Measurements from ENCODE around the gene UBE2Z.

Gene UBE2Z

GRCh38 chr17:48878920-48879898 is 29.0 kb upstream of the UBE2Z start:
- no peaks in the 10 kb centered on the region for H3K27me3 ChIP-seq (ENCODE audit: insufficient read depth, poor library complexity, severe bottlenecking)
- peak in 1 of 2 experiments; percentile 66 for DNase-seq (ENCODE audit: low read depth in 1 of 2, low spot score in 1 of 2)
- H3K27ac ChIP-seq (replicated peaks) = no peak overlapping the region
- TF ChIP-seq POLR2AphosphoS5 (IDR thresholded peaks at IDR 0.05; ENCODE audit: low read depth) (no peak), CTCF (IDR thresholded peaks at IDR 0.05; ENCODE audit: insufficient read depth, low read length) (peak; percentile 99), REST (IDR thresholded peaks at IDR 0.05; ENCODE audit: insufficient replicate concordance, low read depth) (peak; percentile 66), SPI1 (IDR thresholded peaks at IDR 0.05; ENCODE audit: borderline replicate concordance, low read depth) (no peak), GABPA (IDR thresholded peaks at IDR 0.05; ENCODE audit: low read depth) (no peak)
- no peak overlapping the region for H3K4me3 ChIP-seq (replicated peaks; ENCODE audit: insufficient read depth, low read length)

- DNase-seq (ENCODE audit: low read depth in 1 of 2, low spot score in 1 of 2) = no peak
- H3K27ac ChIP-seq (replicated peaks) = no peak overlapping the region
Observed at GRCh38 chr17:48882272-48882671, 25.9 kb upstream of the UBE2Z start.

GRCh38 chr17:48883171-48883570 is 25.0 kb upstream of the UBE2Z start:
- H3K27ac ChIP-seq (replicated peaks) = no peak overlapping the region
- TF ChIP-seq SPI1 (IDR thresholded peaks at IDR 0.05; ENCODE audit: borderline replicate concordance, low read depth) (no peak), GABPA (IDR thresholded peaks at IDR 0.05; ENCODE audit: low read depth) (no peak), CTCF (IDR thresholded peaks at IDR 0.05; ENCODE audit: insufficient read depth, low read length) (no peak), POLR2AphosphoS5 (IDR thresholded peaks at IDR 0.05; ENCODE audit: low read depth) (no peak), REST (IDR thresholded peaks at IDR 0.05; ENCODE audit: insufficient replicate concordance, low read depth) (no peak)
- no peak overlapping the region for H3K4me3 ChIP-seq (replicated peaks; ENCODE audit: insufficient read depth, low read length)
- DNase-seq (ENCODE audit: low read depth in 1 of 2, low spot score in 1 of 2) = no peak
- H3K27me3 ChIP-seq (ENCODE audit: insufficient read depth, poor library complexity, severe bottlenecking) = no peaks in the 10 kb centered on the region

More at GRCh38 chr17:48882272-48882671, 25.9 kb upstream of the UBE2Z start:
- no peak for TF ChIP-seq POLR2AphosphoS5 (IDR thresholded peaks at IDR 0.05; ENCODE audit: low read depth)
- Histone ChIP-seq H3K4me3 (replicated peaks; ENCODE audit: insufficient read depth, low read length) (no peak overlapping the region), H3K27me3 (ENCODE audit: insufficient read depth, poor library complexity, severe bottlenecking) (no peaks in the 10 kb centered on the region)

- Histone ChIP-seq H3K27ac (replicated peaks) (no peak overlapping the region), H3K4me3 (replicated peaks; ENCODE audit: insufficient read depth, low read length) (no peak overlapping the region), H3K27me3 (ENCODE audit: insufficient read depth, poor library complexity, severe bottlenecking) (no peaks in the 10 kb centered on the region)
- TF ChIP-seq REST (IDR thresholded peaks at IDR 0.05; ENCODE audit: insufficient replicate concordance, low read depth) = no peak
- TF ChIP-seq GABPA (IDR thresholded peaks at IDR 0.05; ENCODE audit: low read depth) = no peak
- TF ChIP-seq POLR2AphosphoS5 (IDR thresholded peaks at IDR 0.05; ENCODE audit: low read depth) = no peak
- TF ChIP-seq SPI1 (IDR thresholded peaks at IDR 0.05; ENCODE audit: borderline replicate concordance, low read depth) = no peak
- no peak for TF ChIP-seq CTCF (IDR thresholded peaks at IDR 0.05; ENCODE audit: insufficient read depth, low read length)
- no peak for DNase-seq (ENCODE audit: low read depth in 1 of 2, low spot score in 1 of 2)
Observed at GRCh38 chr17:48890086-48890485, 18.1 kb upstream of the UBE2Z start.
